HG02981 (cell line): ENCODE results near the gene SZRD1.
A peak's percentile ranks its signal among the peaks of the same experiment; 100 is the strongest.

Experiments used
- ATAC-seq: cut with Tn5 transposase; IDR thresholded peaks from one replicate; pipeline ENCODE4 v1.9.1; 2021; ENCODE audit warnings: mild to moderate bottlenecking, moderate library complexity; ENCODE audit not compliant: unreplicated experiment

Gene SZRD1

GRCh38 chr1:16393570-16394521 is 26.8 kb downstream of the SZRD1 start:
- no peak for ATAC-seq

DNA sequence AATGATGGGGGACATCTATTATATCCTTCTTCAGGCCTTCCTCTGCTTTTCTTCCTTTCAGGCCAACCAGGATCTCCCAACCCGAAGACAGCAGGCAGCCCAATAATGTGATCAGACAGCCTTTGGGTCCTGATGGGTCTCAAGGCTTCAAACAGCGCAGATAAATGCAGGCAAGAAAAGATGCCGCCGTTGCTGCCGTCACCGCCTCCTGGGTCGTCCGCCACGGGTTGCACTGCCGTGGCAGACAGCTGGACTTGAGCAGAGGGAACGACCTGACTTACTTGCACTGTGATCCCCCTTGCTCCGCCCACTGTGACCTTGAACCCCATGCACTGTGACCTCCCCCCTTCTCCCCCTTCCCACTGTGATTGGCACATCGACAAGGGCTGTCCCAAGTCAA is 27.9 kb downstream of the SZRD1 start:
- no peak for ATAC-seq

- ATAC-seq, result no peak
Observed at GRCh38 chr1:16396591-16396990, 29.5 kb downstream of the SZRD1 start.

DNA sequence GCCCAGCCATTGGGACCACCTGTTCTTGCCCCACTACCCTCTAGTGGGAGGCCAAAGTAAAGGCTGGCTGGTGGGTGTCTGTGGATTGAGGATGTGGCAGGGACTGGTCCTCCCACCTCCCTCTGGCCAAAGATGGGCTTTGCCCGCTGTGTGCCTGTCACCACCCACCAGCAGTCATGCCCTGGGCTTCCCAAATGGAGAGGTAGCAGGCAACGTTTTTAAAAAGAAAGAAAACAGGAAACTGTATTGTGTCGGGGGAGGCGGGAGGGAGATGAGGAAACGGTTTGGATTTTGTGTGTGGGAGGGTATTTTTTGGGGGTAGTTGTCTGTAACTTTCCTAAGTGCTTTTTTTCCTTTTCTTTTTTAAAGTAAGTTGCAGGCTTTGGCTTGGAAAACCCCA is 30.1 kb downstream of the SZRD1 start:
- ATAC-seq, result no peak

DNA sequence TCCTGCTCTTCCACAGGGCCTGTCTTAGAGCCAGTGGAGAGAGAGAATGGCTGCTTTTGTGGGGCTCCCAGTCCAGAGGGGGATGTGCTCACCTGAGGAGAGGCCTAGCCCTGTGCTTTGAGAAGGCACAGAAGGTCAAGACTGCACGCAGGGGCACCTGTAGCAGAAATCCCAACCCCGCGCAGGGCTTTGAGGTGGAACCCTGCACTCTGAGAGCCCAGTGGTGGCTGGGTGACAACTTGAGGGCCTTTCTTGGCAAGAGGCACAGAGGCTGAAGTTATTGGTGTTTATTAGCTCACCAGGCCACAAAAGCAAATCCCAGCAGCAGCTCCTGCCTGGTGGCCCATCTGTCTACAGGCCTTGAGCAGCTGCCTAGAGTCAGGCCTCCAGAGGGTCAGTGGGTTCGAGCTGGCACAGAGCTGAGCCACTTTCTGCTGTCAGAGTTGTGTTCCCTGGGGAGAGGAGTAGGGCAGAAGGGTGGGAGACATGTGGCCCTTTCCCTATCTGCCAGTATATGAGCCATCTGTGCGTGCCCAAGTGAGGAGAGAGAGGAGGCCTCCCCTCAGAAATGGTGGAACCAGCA is 31.4 kb downstream of the SZRD1 start:
- no peak for ATAC-seq

- ATAC-seq, result no peak
Observed at GRCh38 chr1:16402742-16403141, 35.7 kb downstream of the SZRD1 start.

GRCh38 chr1:16405441-16405840 is 38.4 kb downstream of the SZRD1 start:
- no peak for ATAC-seq

DNA sequence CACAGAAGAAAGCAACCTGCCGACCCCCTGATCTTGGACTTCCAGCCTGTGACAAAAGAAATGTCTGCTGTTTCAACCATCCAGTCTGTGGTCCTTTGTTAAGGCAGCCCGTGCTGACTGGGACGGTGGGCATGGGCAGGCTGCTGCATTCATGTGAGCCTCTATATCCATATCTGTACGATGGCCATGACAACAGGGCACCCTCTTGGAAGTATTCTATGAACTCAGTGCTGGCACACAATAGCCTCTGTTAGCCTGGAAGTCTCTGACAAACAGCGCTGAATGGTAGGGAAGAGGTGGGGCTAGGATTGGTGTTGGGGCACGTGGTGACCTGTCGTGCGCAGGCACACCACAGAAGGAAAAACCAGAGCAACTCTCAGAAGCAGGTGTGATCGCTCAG is 39.8 kb downstream of the SZRD1 start:
- no peak for ATAC-seq

- ATAC-seq, result no peak
Observed at GRCh38 chr1:16409536-16410152, 42.6 kb downstream of the SZRD1 start.

DNA sequence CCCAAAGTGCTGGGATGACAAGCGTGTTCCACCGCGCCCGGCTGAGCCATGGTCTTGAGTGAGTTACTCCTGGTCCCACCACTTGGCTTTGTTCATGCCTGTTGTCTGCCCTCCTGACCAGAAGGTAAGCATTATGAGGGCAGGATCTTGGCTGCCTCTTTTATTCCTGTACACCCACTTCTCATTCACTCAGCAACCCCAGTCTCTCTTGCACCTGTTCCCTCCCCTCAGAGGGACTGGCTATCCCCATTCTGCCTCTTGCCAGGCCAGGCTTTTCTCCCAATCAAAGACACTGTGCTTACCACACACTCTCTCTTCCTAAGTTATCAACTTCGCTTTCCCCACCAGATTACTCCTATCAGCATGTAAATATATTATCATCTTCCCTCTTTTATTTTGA is 43.8 kb downstream of the SZRD1 start:
- ATAC-seq, result no peak

- ATAC-seq, result no peak
Observed at GRCh38 chr1:16413191-16413590, 46.1 kb downstream of the SZRD1 start.

DNA sequence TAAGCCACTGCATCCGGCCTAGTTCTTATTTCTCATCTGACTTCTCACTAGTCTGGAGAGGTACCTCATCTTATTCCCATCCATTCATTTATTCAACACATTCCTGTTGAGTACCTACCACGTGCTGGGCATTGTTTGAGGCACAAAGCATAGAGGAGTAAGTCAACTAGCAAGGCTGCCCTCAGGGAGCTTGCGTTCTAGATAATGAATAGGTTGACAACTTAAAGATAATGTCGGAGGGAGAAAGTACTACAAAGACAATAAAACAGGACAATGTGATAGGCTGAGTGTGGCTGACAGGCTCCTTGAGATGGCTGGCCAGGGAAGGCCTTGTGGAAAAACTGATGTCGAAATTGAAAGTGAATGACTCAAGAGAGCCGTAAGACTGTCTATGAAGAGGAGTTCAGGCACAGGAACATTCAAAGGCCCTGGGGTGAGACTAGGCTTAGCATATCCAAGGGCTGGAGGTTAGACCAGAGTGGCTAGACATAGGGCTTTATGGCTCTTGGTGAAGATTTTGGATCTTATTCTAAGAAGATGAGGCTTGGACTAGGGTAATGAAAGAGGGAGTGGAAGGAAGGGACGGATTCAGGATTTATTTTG is 51.9 kb downstream of the SZRD1 start:
- no peak for ATAC-seq

- peak; percentile 84 for ATAC-seq
Observed at GRCh38 chr1:16420424-16421118, 53.5 kb downstream of the SZRD1 start.

DNA sequence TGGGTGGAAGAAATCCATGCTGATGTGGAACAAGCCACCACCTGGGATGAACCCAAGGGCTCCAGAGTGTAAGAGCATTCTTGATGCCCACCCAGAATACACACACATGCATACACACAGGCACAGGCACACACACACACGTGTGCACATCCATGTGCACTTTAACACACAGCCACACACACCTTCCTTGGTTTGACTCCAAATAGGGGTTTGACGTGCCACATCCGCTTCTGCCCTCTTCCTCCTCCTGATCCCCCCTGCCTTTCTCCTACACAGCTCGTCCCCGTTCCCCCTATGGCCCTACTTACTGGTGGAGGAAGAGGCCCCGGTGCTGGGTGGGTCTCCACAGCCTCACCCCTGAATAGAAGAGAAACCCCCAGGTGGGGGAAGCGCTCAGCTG is 54.2 kb downstream of the SZRD1 start:
- no peak for ATAC-seq

DNA sequence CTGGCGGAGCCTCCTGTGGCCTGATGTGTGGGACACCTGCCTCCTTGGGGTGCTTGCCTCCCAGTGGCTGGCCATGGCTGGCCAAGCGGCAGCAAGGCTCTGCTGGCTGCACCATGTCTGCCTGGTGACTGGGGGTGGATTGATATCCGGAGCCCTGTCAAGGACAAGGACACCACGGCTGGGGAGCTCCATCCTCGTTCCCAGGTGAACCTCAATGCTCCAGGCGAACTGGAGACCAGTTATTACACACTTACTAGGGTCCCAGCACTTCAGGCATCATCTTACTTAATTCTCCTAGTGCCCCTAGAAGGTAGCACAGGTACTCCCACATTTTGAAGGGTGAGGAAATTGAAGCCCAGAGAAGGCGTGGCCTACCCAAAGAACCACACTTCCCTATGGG is 55.0 kb downstream of the SZRD1 start:
- no peak for ATAC-seq

DNA sequence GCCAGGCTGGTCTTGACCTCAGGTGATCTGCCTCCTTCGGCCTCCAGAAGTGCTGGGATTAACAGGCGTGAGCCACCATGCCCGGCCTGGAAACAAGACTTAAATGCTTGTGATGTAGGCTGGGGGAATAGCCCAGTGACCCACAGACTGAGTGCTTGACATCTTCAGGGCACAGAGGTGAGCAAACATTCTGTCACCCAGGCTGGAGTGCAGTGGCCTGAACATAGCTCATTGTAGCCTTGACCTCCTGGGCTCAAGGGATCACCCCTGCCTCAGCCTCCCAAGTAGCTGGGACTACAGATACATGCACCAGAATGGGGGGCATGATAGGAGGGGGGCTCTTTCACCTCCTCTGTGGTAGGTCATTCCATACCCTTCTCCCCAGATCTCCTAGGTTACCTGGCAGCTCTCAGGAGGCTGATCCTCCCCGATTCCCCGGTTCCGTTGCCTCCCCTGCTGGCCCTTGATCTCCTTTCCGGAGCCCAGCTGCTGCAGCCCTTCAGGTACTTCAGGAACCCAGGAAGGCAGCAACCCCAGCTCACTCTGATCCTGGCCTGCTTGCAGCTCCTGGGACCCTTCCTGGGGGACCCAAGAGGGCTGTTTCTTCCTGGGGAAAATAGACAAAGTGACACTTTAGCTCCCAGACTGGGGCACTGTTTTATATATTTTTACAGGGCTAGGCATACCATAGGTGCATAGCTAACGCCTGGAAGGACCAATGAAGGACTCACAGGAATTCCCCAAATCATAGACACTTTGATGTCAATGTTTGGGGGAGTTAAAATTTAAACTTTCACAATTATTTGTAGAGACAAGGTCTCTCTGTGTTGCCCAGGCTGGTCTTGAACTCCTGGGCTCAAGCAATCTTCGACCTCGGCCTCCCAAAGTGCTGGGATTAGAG is 58.3 kb downstream of the SZRD1 start:
- no peak for ATAC-seq

- ATAC-seq, result no peak
Observed at GRCh38 chr1:16430606-16431005, 63.6 kb downstream of the SZRD1 start.

GRCh38 chr1:16433030-16433429 is 66.0 kb downstream of the SZRD1 start:
- ATAC-seq, result no peak

DNA sequence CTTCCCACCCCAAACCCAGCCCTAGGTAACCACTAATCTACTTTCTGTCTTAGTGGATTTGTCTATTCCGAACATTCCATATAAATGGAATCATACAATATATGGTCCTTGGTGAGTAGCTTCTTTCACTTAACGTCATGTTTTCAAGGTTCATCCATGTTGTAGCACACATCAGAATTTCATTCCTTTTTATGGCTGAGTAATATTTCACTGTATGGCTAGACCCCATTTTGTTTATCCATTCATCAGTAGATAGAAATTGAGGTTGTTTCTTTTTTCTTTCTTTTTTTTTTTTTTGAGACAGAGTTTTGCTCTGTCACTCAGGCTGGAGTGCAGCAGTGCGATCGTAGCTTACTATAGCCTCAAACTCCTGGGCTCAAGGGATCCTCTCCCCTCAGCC is 67.0 kb downstream of the SZRD1 start:
- no peak for ATAC-seq

DNA sequence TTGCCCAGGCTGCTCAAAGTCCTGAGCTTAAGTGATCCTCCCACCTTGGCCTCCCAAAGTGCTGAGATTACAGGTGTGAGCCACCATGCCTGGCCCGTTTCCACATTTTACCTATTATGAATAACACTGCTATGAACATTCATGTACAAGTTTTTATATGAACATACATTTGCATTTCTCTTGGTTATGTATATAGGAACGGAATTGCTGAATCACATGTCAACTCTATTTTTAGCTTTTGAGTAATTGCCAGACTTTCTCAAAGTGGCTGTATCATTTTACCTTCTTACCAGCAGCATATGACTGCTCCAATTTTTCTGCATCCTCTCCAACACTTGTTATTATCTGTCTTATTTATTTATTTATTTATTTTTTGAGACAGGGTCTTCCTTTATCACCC is 67.5 kb downstream of the SZRD1 start:
- ATAC-seq, result no peak
